Endothelial cell (in vitro differentiated cells): ENCODE measurements around the gene C20orf204. TPM values are rescaled to one million over a fixed set of nuclear protein-coding genes. Genes with fewer than 3 reads are reported as not detected.
A peak's percentile ranks its signal among the peaks of the same experiment; 100 is the strongest.

Source experiments
- DNase-seq: peaks from one replicate; pipeline ENCODE4 v3.0.0; 2021; ENCODE audit warnings: low spot score
- H3K27ac Mint-ChIP-seq: one replicate; pipeline ENCODE4 v1.8.0; 2021; ENCODE audit warnings: mixed read lengths, inconsistent platforms; ENCODE audit not compliant: unreplicated experiment
- H3K27me3 Mint-ChIP-seq: one replicate; pipeline ENCODE4 v1.8.0; 2021; ENCODE audit warnings: mild to moderate bottlenecking, moderate library complexity, mixed read lengths, inconsistent platforms; ENCODE audit not compliant: unreplicated experiment
- H3K36me3 Mint-ChIP-seq: one replicate; pipeline ENCODE4 v1.8.0; 2021; ENCODE audit warnings: mild to moderate bottlenecking, low read depth, mixed read lengths, inconsistent platforms; ENCODE audit not compliant: unreplicated experiment
- H3K4me1 Mint-ChIP-seq: one replicate; pipeline ENCODE4 v1.8.0; 2021; ENCODE audit warnings: mild to moderate bottlenecking, mixed read lengths, inconsistent platforms; ENCODE audit not compliant: unreplicated experiment
- H3K4me3 Mint-ChIP-seq: one replicate; pipeline ENCODE4 v1.8.0; 2021; ENCODE audit warnings: mild to moderate bottlenecking, mixed read lengths, inconsistent platforms; ENCODE audit not compliant: unreplicated experiment
- H3K9me3 Mint-ChIP-seq: one replicate; pipeline ENCODE4 v1.8.0; 2021; ENCODE audit warnings: mixed read lengths, inconsistent platforms; ENCODE audit not compliant: unreplicated experiment
- CTCF ChIP-seq: fragments of 200-600 bp; sonication (generic); IDR thresholded peaks from one replicate; pipeline ENCODE4 v1.5.0; 2021; ENCODE audit warnings: antibody characterized with exemption; ENCODE audit not compliant: unreplicated experiment
- total RNA-seq: library from RNA; stranded (reverse); fragmentation: NEBNext Ultra II Directional; extraction: Animal tissue kit (Norgen Biotek cat#: 25700); gene quantifications from one replicate; pipeline ENCODE4 v1.2.1, GENCODE V29; 2021; ENCODE audit not compliant: unreplicated experiment

Gene C20orf204
- total RNA-seq, 1 donor from 2014 or later: 14.2 TPM

- Mint-ChIP-seq H3K27me3 (peaks cover 11% of the 10 kb centered on the region), H3K4me3 (peak overlapping the region; percentile 90), H3K9me3 (no peaks in the 10 kb centered on the region), H3K4me1 (peaks cover 32% of the 10 kb centered on the region), H3K27ac (peak overlapping the region; percentile 61), H3K36me3 (no peaks in the 10 kb centered on the region)
- TF ChIP-seq CTCF: no peak
- no peak for DNase-seq
These were observed 1.7 kb downstream of the C20orf204 start for GRCh38 chr20:64037498-64038213.

DNA sequence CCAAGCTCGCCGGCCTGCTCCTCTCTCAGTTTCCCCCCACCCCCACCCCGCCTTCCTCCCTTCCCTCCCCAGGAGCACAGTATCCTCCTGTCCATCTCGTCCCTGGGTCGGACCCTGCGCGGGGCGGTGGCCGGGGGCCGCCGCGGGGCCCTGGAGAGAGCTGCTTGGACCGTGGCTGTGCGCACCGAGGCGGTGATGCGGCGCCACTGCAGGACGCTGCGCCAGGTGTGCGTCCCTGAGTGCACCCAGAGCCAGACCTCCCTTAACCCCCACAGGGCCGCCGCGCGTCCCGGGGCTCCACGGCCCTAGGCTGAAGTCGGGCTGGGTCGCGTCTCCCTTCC, 2.2 kb downstream of the C20orf204 start:
- no peak overlapping the region for H3K4me3 Mint-ChIP-seq
- no peak for DNase-seq
- no peak overlapping the region for H3K27ac Mint-ChIP-seq
- peaks cover 32% of the 10 kb centered on the region for H3K4me1 Mint-ChIP-seq
- no peaks in the 10 kb centered on the region for H3K9me3 Mint-ChIP-seq
- H3K27me3 Mint-ChIP-seq: peaks cover 11% of the 10 kb centered on the region
- no peak for TF ChIP-seq CTCF
- no peaks in the 10 kb centered on the region for H3K36me3 Mint-ChIP-seq

- no peaks in the 10 kb centered on the region for H3K36me3 Mint-ChIP-seq
- peaks cover 14% of the 10 kb centered on the region for H3K27me3 Mint-ChIP-seq
- peaks cover 35% of the 10 kb centered on the region for H3K4me1 Mint-ChIP-seq
- peak overlapping the region; percentile 62 for H3K4me3 Mint-ChIP-seq
- peak; percentile 68 for TF ChIP-seq CTCF
- DNase-seq: peak; percentile 98
- no peaks in the 10 kb centered on the region for H3K9me3 Mint-ChIP-seq
- H3K27ac Mint-ChIP-seq: no peak overlapping the region
These were observed 2.7 kb downstream of the C20orf204 start for GRCh38 chr20:64038565-64039292.

- Mint-ChIP-seq H3K9me3 (no peaks in the 10 kb centered on the region), H3K4me1 (peaks cover 38% of the 10 kb centered on the region), H3K27ac (peak overlapping the region; percentile 86), H3K27me3 (peaks cover 16% of the 10 kb centered on the region), H3K36me3 (no peaks in the 10 kb centered on the region), H3K4me3 (peak overlapping the region; percentile 82)
- no peak for TF ChIP-seq CTCF
- DNase-seq: peak; percentile 22
These were observed 3.5 kb downstream of the C20orf204 start for GRCh38 chr20:64039293-64040160.
